ENCODE data around the gene PLCG2.
"Not testable (repeated sequence)": the region's sequence is repeated elsewhere in the genome, so short reads cannot be mapped to it uniquely, and the experiment has no call there.

Gene PLCG2

DNA sequence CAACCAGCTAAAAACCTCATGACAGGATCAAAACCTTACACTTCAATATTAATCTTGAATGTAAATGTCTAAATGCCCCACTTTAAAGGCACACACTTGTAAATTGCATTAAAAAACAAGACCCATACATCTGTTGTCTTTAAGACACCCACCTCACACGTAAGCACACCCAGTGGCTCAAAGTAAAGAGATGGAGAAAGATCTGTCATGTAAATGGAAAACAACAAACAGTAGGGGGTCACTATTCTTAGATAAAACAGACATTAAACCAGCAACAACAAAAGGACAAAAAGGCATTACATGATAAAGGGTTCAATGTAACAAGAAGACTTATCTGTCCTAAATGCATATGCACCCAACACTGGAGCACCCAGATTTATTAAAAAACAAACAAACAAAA lies 196.5 kb downstream of the PLCG2 start:
- Histone ChIP-seq H3K27me3 (ENCODE audit: insufficient read depth, poor library complexity, severe bottlenecking) (no peaks in the 10 kb centered on the region), H3K4me3 (replicated peaks; ENCODE audit: insufficient read depth, low read length) (no peak overlapping the region), H3K27ac (replicated peaks) (no peak overlapping the region)
- no peak for DNase-seq (ENCODE audit: low read depth in 1 of 2, low spot score in 1 of 2)
- TF ChIP-seq, protein P1, sequence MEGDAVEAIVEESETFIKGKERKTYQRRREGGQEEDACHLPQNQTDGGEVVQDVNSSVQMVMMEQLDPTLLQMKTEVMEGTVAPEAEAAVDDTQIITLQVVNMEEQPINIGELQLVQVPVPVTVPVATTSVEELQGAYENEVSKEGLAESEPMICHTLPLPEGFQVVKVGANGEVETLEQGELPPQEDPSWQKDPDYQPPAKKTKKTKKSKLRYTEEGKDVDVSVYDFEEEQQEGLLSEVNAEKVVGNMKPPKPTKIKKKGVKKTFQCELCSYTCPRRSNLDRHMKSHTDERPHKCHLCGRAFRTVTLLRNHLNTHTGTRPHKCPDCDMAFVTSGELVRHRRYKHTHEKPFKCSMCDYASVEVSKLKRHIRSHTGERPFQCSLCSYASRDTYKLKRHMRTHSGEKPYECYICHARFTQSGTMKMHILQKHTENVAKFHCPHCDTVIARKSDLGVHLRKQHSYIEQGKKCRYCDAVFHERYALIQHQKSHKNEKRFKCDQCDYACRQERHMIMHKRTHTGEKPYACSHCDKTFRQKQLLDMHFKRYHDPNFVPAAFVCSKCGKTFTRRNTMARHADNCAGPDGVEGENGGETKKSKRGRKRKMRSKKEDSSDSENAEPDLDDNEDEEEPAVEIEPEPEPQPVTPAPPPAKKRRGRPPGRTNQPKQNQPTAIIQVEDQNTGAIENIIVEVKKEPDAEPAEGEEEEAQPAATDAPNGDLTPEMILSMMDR (IDR thresholded peaks at IDR 0.05; ENCODE audit: insufficient read depth, low read length), result no peak
- TF ChIP-seq GABPA (IDR thresholded peaks at IDR 0.05; ENCODE audit: low read depth) (no peak), POLR2AphosphoS5 (IDR thresholded peaks at IDR 0.05; ENCODE audit: low read depth) (no peak), SPI1 (IDR thresholded peaks at IDR 0.05; ENCODE audit: borderline replicate concordance, low read depth) (no peak)
- TF ChIP-seq, protein P2, sequence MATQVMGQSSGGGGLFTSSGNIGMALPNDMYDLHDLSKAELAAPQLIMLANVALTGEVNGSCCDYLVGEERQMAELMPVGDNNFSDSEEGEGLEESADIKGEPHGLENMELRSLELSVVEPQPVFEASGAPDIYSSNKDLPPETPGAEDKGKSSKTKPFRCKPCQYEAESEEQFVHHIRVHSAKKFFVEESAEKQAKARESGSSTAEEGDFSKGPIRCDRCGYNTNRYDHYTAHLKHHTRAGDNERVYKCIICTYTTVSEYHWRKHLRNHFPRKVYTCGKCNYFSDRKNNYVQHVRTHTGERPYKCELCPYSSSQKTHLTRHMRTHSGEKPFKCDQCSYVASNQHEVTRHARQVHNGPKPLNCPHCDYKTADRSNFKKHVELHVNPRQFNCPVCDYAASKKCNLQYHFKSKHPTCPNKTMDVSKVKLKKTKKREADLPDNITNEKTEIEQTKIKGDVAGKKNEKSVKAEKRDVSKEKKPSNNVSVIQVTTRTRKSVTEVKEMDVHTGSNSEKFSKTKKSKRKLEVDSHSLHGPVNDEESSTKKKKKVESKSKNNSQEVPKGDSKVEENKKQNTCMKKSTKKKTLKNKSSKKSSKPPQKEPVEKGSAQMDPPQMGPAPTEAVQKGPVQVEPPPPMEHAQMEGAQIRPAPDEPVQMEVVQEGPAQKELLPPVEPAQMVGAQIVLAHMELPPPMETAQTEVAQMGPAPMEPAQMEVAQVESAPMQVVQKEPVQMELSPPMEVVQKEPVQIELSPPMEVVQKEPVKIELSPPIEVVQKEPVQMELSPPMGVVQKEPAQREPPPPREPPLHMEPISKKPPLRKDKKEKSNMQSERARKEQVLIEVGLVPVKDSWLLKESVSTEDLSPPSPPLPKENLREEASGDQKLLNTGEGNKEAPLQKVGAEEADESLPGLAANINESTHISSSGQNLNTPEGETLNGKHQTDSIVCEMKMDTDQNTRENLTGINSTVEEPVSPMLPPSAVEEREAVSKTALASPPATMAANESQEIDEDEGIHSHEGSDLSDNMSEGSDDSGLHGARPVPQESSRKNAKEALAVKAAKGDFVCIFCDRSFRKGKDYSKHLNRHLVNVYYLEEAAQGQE (IDR thresholded peaks at IDR 0.05; ENCODE audit: insufficient replicate concordance, low read depth), result no peak

DNA sequence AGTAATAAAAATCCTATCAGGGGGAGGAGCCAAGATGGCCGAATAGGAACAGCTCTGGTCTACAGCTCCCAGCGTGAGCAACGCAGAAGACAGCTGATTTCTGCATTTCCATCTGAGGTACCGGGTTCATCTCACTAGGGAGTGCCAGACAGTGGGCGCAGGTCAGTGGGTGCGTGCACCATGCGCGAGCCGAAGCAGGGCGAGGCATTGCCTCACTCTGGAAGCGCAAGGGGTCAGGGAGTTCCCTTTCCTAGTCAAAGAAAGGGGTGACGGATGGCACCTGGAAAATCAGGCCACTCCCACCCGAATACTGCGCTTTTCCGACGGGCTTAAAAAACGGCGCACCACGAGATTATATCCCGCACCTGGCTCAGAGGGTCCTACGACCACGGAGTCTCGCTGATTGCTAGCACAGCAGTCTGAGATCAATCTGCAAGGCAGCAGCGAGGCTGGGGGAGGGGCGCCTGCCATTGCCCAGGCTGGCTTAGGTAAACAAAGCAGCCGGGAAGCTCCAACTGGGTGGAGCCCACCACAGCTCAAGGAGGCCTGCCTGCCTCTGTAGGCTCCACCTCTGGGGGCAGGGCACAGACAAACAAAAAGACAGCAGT lies 198.3 kb downstream of the PLCG2 start:
- not testable (repeated sequence) for H3K27ac ChIP-seq (replicated peaks); H3K4me3 ChIP-seq (replicated peaks; ENCODE audit: insufficient read depth, low read length); H3K27me3 ChIP-seq (ENCODE audit: insufficient read depth, poor library complexity, severe bottlenecking); DNase-seq (ENCODE audit: low read depth in 1 of 2, low spot score in 1 of 2)

DNA sequence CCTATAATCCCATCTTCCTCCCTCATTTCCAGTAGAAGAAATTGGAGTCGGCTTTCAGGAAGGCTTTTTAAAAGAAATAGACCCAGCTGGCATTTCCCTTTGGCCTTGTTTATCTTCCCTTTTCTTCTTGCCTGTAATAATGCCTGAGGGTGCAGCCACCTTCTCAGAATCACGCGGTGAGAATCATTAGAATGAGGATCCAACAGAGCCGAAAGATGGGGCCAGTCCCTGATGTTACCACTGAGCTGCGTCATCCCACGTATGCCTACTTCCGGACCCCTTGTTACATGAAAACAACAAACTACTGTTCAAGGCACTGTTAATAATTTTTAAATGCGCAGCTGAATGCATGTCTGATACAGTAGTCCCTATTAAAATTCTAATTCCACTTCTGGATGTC lies 208.0 kb downstream of the PLCG2 start:
- DNase-seq (ENCODE audit: low read depth in 1 of 2, low spot score in 1 of 2), result no peak
- TF ChIP-seq SPI1 (IDR thresholded peaks at IDR 0.05; ENCODE audit: borderline replicate concordance, low read depth) (no peak), GABPA (IDR thresholded peaks at IDR 0.05; ENCODE audit: low read depth) (no peak), POLR2AphosphoS5 (IDR thresholded peaks at IDR 0.05; ENCODE audit: low read depth) (no peak)
- TF ChIP-seq, protein P2 (IDR thresholded peaks at IDR 0.05; ENCODE audit: insufficient replicate concordance, low read depth), result no peak
- TF ChIP-seq, protein P1 (IDR thresholded peaks at IDR 0.05; ENCODE audit: insufficient read depth, low read length), result no peak
- Histone ChIP-seq H3K4me3 (replicated peaks; ENCODE audit: insufficient read depth, low read length) (no peak overlapping the region), H3K27me3 (ENCODE audit: insufficient read depth, poor library complexity, severe bottlenecking) (peaks cover 9% of the 10 kb centered on the region), H3K27ac (replicated peaks) (no peak overlapping the region)

DNA sequence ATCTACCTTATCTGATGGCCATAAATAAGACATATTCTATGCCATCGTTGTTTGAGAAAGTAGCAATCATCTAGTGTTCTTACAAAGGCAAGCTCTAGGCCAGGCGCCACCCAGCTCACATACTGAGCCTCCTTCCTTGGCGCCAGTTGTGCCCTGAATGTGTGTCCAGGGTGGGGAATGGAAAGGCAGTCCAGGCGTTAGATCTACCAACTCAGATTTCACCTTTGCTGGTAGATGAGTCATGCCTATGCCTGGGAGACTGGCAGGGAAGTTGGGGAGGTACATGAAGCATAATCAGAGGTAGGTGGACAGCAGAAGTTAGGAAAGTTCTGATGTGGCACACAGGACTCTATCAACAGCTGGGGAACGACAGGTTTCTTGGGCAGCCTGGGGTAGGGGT lies 208.6 kb downstream of the PLCG2 start:
- Histone ChIP-seq H3K27ac (replicated peaks) (no peak overlapping the region), H3K27me3 (ENCODE audit: insufficient read depth, poor library complexity, severe bottlenecking) (peaks cover 7% of the 10 kb centered on the region), H3K4me3 (replicated peaks; ENCODE audit: insufficient read depth, low read length) (no peak overlapping the region)
- TF ChIP-seq, protein P2 (IDR thresholded peaks at IDR 0.05; ENCODE audit: insufficient replicate concordance, low read depth), result no peak
- TF ChIP-seq POLR2AphosphoS5 (IDR thresholded peaks at IDR 0.05; ENCODE audit: low read depth) (no peak), GABPA (IDR thresholded peaks at IDR 0.05; ENCODE audit: low read depth) (no peak), SPI1 (IDR thresholded peaks at IDR 0.05; ENCODE audit: borderline replicate concordance, low read depth) (no peak)
- TF ChIP-seq, protein P1 (IDR thresholded peaks at IDR 0.05; ENCODE audit: insufficient read depth, low read length), result no peak
- no peak for DNase-seq (ENCODE audit: low read depth in 1 of 2, low spot score in 1 of 2)
